Stimulated activated CD4-positive, alpha-beta T cell treated with anti-CD3 and anti-CD28 coated beads, Interleukin-2, amount 100 ng/mL, for 24 hours (primary cell): ENCODE results near the gene MED31.
"Not testable (repeated sequence)": the region's sequence is repeated elsewhere in the genome, so short reads cannot be mapped to it uniquely, and the experiment has no call there.

ENCODE experiments used
- DNase-seq, 2 donors: peaks; one replicate each; pipeline ENCODE4 v3.0.0-alpha.2; 2020

Gene MED31

DNA sequence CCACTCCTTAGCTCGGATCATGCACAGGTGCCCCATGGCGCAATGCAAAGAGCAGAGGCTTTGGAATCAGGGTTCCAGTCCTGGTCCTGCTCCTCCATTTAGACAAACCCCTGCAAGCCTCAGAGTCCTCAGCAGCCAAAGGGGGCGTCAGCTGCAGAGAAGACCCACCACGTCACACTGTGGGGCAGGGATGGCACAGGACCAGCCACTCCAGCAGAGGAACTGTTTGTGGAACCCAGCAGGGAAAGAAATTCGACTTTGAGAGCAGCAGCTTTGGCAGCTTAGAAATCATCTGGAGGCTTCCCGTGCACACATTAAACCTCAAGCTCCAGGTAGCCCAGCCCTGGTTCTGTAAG, 25.4 kb upstream of the MED31 start:
- DNase-seq: no peak

DNA sequence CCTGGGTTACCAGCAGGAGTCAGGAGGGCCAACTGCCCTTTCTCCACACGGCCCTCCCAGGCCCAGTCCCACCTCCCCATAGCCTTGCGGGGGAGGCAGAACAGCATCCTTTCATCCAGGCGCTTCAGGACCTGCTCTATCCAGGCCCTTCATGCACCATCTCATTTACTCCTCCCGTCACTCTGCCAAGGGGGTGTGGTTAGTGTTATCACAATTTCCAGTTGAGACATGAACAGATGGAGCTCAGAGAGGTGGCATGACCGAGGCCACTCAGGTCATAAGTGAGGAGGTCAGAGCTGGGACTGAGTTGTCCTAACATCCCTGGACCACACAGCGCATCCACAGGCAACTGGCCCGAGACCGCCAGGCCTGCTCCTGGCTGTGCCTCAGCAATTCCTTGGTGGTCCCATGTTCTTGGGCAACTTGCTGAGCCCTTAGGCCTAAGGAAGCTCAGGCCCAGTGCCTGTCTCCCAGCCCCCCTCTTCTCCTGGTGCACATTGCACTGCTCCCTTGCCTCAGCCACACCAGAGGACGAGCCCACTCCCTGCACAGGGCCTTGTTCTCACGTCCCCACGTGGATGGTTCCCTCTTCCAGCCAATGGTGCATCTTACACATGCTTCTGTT, 23.9 kb upstream of the MED31 start:
- DNase-seq: no peak

DNA sequence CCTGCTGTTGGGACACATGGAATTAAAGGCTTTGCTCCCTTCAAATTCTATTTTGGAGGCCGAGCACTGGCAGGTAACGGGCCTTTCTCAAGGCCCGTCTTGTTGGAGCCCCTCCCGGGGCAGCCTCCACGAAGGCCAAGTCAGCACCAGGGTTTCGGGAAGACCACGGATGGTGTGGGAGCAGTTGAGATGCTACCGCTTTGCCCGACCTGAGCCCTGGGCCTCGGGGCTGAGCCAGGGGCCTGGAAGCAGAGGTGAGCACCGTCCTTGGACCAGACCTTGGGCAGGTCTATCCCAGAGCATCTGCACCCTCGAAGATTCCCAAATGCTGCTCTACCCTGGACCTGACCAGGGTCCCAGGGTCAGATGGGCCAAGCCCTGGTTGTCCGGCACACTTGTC, 23.2 kb upstream of the MED31 start:
- DNase-seq: no peak

DNA sequence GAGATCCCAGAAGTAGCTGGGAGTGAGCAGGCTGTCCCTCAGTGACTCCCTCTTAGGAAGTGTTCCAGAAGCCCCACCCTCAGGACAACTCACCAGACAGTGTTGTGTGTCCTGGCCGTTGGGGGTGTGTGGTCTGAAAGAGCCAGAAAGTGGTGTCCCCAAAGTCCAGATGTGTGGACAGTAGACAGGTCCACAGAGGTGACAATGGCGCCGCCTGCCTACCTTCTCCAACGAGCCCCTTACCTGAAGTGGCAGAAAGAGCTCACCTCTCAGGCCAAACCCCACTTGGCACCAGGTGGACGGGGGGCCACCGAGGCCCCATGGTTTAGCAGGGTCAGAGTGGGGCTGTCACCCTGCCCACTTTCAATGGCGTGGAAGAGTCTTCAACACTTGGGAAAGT, 20.0 kb upstream of the MED31 start:
- DNase-seq: no peak

DNA sequence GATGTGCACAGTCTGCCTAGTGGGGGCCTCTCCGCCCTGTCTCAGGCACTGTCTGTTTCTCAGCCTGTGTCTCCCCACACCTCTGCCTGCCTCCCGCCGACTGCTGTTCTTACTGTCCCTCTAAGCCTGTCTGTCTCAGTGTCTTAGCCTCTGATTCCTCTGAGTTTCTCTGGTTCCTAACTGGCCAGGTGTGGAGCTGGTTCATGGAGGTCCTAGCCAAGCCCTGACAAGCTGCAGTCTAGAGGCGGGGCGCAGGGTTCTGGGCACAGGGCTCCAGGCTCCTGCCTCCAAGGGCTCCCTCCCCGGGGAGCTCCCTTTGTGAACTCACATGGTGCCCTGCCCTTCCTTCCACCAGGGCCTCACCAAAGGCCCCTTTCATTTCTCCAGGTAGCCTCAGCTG, 19.6 kb upstream of the MED31 start:
- DNase-seq: no peak

DNA sequence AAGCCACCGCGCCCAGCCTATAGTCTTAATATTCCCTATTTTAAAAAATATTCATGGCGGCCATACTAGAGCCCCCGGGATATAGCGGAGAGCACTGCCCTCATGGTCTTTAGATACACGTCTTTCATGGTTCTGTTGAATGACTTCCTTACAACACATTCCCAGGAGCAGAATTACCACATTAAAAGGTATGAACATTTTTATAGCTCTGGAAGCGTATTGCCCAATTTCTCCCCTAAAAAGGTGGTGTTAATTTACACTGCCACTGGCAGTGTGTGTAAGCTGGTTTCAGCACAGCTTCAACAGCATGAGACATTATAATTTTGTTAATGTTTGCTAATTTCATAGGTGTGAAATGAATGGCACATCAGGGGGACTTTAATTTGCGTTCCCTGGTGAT, 19.2 kb upstream of the MED31 start:
- DNase-seq: no peak

DNA sequence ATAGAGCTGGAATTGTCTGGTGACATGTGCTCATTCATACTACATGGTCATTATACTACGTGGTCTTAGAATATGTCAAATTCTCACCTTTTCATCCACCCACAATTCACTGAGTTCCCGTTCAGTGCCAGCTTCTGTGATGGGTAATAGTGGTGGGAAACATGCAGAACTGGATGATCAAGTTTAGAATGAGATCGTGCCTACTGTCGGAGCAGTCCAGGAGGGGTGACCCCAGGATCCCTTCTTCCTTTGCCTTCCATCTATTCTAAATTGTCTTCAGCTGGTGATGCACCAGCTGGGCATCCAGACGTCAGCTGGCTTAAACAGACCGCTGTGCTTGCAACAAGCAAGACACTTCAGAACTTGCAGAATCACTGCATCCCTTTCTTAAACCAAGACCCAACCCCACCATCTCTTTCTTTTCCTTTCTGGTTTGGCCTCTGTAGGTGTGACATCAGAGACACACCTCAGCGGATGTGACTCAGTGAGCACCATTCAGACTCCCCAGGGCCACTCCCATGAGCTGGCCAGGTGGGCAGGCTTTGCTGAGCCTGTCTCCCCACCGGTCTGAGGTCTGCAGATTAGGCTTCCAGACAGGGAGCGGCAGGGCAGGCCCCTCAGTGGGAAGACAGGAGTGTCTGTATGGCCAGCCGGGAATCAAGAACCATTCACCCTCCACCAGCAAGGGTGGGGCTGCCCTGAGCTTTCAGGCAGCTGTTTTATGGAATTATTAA, 18.2 kb upstream of the MED31 start:
- DNase-seq: no peak

DNA sequence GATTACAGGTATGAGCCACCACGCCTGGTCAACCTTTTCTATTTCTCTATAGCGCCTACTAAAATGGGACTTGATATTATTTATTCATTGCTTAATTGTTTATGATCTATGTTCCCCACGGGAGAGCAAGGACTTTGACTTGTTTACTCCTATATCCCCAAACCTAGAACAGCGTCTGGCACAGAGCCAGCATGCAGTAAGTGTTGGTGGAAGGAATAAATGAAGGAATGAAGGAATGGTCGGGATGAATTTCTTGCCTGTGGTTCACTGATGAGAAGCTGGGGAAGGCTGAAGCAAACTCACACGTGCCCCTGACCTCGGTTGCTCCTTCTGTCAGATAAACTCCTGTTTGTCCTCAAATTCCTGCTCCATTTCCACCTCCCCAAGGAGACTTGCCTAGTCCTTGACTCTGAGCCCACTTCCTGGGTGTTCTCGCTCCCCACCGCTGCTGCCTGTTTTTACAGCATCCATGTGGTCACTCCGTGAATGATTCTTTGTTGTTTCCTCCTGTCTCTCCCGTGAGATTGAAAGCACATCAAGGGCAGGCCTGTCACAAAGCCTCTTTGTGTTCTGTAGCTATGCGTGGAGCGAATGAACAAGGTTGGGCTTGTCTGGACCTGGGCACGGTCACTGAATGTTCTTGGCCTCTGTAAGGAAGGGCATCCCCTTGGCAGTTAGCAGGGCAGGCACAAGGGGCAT, 17.5 kb upstream of the MED31 start:
- DNase-seq: no peak

DNA sequence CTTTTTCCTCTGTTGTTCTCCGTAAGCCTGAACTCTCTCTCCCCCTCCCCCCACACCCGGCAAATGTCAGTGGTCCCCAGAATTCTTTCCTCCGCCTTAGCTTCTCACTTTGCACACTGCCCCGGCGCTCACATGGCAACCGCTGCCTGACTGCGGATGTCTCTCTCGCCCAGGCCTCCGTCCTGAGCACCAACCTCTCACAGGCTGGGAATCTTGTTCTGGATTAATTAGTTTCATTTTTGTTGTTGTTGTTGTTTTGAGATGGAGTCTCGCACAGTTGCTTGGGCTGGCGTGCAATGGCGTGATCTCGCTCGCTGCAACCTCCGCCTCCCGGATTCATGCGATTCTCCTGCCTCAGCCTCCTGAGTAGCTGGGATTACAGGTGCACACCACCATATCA, 16.8 kb upstream of the MED31 start:
- DNase-seq: no peak

DNA sequence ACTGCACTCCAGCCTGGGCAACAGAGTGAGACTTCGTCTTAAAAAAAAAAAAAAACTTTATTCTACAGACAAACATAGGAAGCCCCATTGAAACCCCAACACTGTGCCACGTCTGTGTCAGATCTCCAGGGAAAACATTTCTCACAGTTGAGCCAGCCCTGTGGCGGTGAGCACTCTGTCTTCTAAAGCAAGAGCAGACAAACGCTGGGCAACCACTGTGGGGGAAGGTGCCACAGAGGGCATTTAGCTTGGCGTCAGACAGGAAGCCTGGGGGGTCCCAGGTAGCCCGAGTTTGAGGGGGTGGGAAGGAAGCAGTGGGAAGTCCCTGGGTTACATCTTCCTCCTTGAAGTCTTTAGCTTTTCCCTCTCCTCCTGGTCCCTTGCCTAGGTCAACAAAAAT, 16.1 kb upstream of the MED31 start:
- DNase-seq: no peak

DNA sequence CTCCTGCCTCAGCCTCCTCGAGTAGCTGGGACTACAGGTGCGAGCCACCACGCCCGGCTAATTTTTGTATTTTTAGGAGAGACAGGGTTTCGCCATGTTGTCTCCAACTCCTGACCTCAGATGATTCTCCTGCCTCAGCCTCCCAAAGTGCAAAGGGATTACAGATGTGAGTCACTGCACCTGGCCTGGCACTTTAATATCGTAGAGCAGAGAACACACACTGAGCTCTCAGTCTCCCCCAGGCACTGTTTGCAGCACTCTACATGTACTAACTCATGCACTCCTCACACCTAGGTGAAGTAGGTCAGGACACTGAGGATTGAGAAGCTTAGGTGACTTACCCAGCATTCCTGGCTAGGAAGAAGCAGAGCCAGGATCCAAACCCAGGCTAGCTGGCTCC, 15.2 kb upstream of the MED31 start:
- no peak for DNase-seq

DNA sequence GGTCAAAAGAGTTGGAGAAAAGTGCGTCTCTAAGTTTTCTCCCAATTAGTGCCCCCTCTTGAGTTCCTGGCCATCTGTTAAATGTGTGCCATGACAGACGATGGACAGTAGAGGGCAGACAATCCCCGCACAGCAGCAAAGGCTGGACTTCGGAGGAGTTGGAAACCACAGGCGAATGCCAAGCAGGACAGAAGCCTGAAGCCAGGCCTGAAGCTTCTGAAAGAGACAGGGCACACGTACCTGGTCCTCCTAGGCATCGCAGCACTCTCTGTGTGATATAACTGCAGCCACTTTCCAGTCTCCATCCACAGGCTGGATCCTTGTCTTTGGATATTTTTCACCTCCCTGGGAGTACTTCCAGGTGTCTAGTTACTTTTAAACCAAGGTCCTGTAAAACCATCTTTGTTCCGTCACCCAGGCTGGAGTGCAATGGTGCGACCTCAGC, 14.7 kb upstream of the MED31 start:
- DNase-seq: peak; percentile 47 to 60

DNA sequence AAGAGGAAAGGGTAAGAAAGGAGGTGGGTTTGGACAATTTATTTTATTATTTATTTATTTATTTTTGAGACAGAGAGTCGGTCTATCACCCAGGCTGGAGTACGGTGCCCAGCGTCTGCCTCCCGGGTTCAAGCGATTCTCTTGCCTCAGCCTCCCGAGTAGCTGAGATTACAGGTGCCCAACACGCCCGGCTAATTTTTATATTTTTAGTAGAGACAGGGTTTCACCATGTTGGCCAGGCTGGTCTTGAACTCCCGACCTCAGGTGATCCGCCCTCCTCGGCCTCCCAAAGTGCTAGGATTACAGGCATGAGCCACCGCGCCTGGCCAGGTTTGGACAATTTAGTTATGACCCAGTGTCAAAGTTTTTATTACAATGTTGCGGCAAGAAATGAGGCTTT, 11.8 kb upstream of the MED31 start:
- not testable (repeated sequence) for DNase-seq

DNA sequence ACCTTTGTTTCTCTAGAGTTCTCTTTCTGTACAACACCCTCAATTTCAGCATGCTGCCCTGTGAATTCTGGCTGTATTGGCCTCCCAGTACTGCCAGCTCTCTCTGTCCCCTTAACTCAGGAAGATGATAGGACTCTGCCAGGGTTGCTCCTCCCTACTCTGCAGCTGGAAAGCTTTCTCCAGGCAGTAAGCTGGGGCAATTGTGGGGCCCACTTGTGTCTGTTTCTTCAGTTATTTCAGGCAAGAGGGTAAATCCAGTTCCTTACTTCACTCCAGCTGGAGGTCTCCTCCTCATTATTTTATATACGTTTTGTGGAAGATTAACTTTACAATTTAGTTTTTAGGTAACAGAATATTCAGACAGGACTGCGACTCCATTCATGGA, 10.1 kb upstream of the MED31 start:
- DNase-seq: no peak

DNA sequence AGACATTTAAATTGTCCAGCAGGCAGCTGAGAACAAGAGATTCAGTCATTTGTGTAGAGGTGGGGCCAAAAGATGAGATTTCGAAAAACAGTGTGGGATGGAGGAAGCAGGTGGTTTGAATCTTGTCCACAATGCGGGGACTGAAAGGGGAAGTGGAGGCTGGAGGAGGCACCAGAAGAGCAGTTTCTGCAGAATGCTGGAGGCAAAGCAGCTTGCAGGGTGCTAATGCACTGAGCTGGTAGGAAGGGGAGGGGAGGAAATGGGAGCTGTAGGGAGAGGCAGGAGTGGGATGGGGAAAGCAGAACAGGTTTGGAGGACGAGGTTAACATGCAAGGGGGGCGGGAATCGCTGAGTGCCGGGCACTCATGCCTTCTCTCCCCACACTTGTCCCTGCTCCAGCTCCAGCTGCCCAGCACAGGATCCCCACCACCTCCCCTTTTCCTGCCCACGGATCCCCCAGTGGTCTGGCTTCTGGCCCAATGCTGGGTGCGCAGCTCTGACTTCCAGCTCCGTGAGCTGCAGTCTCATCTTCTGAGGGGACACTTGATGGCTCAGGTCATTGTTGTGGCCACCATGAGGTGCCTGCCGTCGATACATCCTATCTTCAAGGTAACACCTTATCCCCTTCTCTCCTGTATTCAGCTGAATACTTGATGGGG, 9.5 kb upstream of the MED31 start:
- DNase-seq: no peak

DNA sequence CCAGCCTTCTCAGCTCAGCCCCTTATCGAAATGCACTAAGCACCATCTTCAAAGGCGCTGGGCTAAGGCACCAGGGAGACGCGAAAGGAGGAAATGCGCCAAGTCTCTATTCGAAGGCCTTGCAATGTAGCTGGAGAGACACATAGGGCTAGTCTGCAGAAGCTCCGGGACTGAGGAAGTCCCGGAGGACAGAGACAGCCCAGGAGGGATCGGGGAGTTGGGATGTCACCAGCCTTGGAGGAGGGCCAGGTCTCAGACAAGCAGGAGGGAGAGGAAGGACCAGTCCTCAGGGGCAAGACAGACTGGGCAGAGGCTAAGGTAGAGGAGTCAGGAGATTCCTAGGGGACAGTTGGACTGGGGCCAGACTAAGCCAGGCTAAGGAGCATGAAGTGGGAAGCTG, 8.7 kb upstream of the MED31 start:
- no peak for DNase-seq

DNA sequence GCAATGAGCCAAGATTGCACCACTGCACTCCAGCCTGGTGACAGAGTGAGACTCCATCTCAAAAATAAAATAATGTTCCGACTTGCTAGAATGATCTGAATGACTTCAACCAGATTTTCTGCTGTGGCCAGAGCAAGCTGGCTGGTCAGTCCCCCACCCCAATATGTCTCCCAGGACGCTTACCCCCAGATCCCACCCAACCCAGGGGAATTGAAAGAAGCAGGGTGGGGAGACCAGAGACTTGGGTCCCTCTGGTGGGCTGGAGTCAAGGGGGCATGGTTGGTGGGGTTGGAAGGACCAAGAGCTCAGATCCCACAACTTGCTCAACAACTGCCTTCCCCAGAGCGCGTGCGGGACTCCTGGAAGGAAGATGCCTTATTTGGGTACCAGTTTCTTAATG, 7.0 kb upstream of the MED31 start:
- not testable (repeated sequence) for DNase-seq

DNA sequence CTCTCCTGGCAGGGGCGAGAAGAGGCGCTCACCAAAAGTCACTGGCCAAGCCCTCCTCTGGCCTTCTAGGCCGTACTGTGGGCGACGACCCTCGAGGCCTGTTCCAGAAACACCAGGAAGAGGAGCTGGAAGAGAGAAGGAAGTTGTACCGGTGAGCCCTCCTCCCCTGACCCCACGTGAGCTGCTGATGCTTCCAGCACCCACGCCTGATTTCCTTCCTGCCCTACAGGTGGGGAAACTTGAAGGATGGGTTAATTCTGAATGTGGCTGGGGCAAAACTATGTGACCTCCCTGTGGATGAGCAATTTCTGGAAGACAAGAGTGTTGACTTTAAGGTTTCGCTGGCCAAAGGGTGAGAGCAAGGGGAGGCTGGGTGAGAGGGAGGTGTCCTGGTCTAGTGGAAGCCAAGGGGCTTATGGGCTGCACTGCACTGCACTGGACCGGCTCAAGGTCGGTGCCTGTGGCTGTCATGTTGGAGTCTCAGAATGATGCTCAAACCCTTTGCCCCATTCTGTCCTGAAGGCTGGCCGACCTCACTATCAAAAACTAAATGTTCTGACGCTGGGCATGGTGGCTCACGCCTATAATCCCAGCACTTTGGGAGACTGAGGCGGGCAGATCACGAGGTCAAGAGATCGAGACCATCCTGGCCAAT, 6.4 kb upstream of the MED31 start:
- DNase-seq: no peak

DNA sequence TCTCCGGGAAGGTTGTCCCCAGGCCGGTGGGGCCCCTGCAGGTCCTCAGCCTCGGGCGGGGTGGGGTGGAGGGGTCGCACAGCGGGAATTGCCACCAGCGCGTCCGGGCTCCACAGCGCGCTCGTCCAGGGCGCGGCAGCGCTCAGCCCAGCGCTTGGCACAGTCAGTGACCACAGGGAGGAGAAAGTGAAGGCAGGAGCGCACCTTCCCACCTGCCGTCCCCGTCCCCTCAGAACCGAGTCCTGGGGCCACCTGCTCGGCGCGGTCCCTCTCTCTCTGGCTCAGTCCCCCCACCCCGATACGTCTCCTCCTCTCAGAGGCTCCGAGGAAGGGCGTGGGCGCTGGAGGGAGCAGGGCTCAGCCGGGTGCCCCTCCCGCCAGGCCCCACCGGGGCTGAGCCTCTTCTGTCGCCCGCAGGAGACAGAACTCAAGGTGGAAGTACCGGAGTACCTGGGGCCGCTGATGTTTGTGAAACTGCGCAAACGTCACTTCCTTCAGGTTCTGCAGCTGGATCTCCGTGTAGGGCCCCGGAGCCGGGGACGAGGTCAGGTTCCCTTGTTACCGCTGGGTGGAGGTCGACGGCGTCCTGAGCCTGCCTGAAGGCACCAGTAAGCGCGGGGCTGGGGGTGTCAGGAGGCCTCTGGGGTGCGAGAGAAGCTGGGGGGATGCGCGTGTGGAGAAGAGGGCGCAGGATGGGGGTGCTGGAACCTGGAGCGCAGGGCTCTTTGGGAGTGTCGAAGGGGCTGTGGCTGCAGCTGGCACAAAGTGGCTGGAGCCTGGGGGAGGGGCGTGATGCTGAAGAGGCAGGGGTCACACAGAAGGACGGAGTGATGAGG, 5.6 kb upstream of the MED31 start:
- DNase-seq: peak; percentile 66 to 68

DNA sequence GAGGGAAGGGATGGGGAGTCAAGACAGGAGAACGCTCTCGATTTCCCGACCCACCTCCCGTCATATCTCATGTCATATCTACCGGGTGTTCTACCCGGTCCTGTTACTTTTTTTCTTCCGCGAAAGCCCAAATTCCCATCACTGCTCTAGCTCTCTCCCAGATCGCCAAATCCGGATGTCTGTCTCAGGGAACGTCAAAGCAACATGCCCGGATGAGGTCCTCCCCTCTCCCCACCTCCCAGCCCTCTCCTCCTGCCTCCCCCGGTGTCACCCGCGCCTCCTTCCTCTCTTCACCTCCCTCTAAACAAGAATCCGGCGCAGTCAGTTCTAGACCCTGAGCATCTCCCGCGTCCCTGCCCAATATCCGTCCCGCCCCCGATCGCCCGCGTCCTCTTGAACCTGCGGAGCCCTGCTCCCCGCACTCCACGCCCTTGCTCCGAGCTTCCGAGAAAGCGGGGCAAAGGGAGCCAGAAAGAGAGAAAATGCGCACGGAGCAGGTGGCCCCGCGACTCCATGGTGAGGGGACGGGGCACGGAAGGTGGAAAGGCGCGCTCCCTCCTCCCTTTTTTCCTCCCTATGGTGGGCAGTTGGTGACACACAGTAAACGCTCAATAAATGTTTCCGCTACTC, 4.4 kb upstream of the MED31 start:
- DNase-seq: not testable (repeated sequence)

DNA sequence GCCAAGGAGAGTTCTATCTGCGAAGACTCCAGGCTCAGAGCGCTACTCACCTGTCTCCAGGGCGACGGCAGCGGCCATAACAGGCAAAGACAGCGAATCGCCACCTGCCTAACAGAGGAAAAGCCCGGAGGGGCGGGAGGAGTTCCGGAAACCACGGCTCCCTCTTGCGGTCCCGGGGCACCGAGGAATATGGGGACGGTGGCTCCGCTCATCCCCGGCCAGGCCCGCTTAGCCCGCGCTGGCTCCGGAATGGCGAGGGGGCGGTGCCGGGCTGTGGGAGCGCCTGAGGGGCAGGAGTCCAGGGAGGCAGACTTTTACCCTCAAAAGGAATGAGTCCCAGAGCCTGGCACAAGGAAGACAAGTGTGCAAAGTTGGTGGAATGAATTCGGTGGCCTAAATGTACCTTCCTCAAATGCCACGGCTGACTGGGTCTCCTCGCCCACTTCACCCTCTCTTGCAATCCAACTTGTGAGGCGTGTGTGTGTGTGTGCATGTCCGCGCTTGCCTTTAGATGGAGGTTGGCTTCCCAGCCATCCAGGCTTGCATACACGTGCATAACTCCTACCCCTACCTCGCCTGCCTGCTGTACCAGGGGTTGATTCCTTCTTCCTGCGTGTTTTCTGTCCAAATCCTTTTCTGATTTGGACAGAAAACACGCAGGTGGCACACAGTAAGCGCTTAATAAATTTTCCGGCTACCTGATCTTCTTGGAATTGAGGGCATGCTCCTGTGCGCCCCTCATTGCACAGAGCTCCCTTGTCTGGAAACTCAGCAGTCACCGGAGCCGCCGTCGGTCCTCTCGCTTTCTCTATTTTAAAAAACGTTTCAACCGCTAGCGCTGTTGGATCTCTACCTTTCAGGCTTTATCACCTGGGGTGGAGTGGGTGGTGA, 3.7 kb upstream of the MED31 start:
- no peak for DNase-seq
